Neural progenitor cell (in vitro differentiated cells): ENCODE data around the gene ITGAL. TPM values are rescaled to one million over a fixed set of nuclear protein-coding genes. Genes with fewer than 3 reads are reported as not detected.

Experiments
- DNase-seq: peaks from one replicate; pipeline ENCODE4 v3.0.0-alpha.2; 2016; ENCODE audit warnings: low spot score
- H2AFZ ChIP-seq: fragments of 200-600 bp; sonication (generic); replicated peaks from 2 replicates; pipeline ENCODE4 v1.6.1; 2016; ENCODE audit warnings: antibody characterized with exemption
- H3F3A ChIP-seq: fragments of 200-600 bp; sonication (generic); 2 replicates; pipeline ENCODE4 v1.6.1; 2016; ENCODE audit warnings: antibody characterized with exemption, low read depth
- H3K27ac ChIP-seq: fragments of 200-600 bp; sonication (generic); 2 replicates; pipeline ENCODE4 v1.5.1; 2016; ENCODE audit warnings: mild to moderate bottlenecking
- H3K27me3 ChIP-seq: fragments of 200-600 bp; sonication (generic); 2 replicates; pipeline ENCODE4 v1.6.1; 2016; ENCODE audit warnings: mild to moderate bottlenecking, moderate library complexity
- H3K36me3 ChIP-seq: fragments of 200-600 bp; sonication (generic); 2 replicates; pipeline ENCODE4 v1.5.1; 2016
- H3K4me1 ChIP-seq: fragments of 200-600 bp; sonication (generic); 2 replicates; pipeline ENCODE4 v1.6.1; 2016; ENCODE audit warnings: mixed run types
- H3K4me2 ChIP-seq: fragments of 200-600 bp; sonication (generic); 2 replicates; pipeline ENCODE4 v1.6.1; 2016
- H3K4me3 ChIP-seq: fragments of 200-600 bp; sonication (generic); 2 replicates; pipeline ENCODE4 v1.5.1; 2016
- H3K79me2 ChIP-seq: fragments of 200-600 bp; sonication (generic); 2 replicates; pipeline ENCODE4 v1.6.1; 2016; ENCODE audit warnings: low read depth
- H3K9ac ChIP-seq: fragments of 200-600 bp; sonication (generic); 2 replicates; pipeline ENCODE4 v1.6.1; 2016
- H3K9me3 ChIP-seq: fragments of 200-600 bp; sonication (generic); 2 replicates; pipeline ENCODE4 v1.5.1; 2016; ENCODE audit warnings: low read depth
- H4K20me1 ChIP-seq: fragments of 200-600 bp; sonication (generic); 2 replicates; pipeline ENCODE4 v1.6.1; 2016; ENCODE audit warnings: low read depth
- H3K27ac Mint-ChIP-seq: 3 replicates; pipeline ENCODE4 v1.8.0; 2021; ENCODE audit warnings: mixed read lengths
- H3K27me3 Mint-ChIP-seq: 2 replicates; pipeline ENCODE4 v1.8.0; 2022; ENCODE audit warnings: low read depth, mild to moderate bottlenecking, inconsistent platforms, moderate library complexity, mixed read lengths; ENCODE audit not compliant: insufficient read depth
- H3K36me3 Mint-ChIP-seq: 3 replicates; pipeline ENCODE4 v1.8.0; 2021; ENCODE audit warnings: mixed read lengths
- H3K4me1 Mint-ChIP-seq: 3 replicates; pipeline ENCODE4 v1.8.0; 2021; ENCODE audit warnings: mixed read lengths
- H3K4me3 Mint-ChIP-seq: 3 replicates; pipeline ENCODE4 v1.8.0; 2021; ENCODE audit warnings: mild to moderate bottlenecking, moderate library complexity, mixed read lengths
- H3K9me3 Mint-ChIP-seq: 3 replicates; pipeline ENCODE4 v1.8.0; 2020; ENCODE audit warnings: mixed read lengths
- CTCF ChIP-seq: fragments of 200-600 bp; sonication (generic); IDR thresholded peaks from 2 replicates; pipeline ENCODE4 v1.5.1; 2017; ENCODE audit warnings: antibody characterized with exemption, mild to moderate bottlenecking
- EZH2 ChIP-seq: fragments of 200-600 bp; sonication (generic); IDR thresholded peaks from 2 replicates; pipeline ENCODE4 v1.6.1; 2017; ENCODE audit warnings: antibody characterized with exemption, mild to moderate bottlenecking, moderate library complexity
- EZH2phosphoT487 ChIP-seq: fragments of 200-600 bp; sonication (generic); IDR thresholded peaks from 2 replicates; pipeline ENCODE4 v1.6.1; 2017; ENCODE audit warnings: antibody characterized with exemption
- total RNA-seq: library from RNA; depleted of rRNA; stranded (reverse); fragments of >200 nt; gene quantifications from 2 replicates; pipeline ENCODE4 v1.2.3, GENCODE V29; 2015; ENCODE audit warnings: low replicate concordance

ITGAL gene
- total RNA-seq, 1 donor from 2014 or later = not detected

- Histone ChIP-seq H3K27me3 (no peaks in the 10 kb centered on the region), H2AFZ (peak overlapping the region; percentile 22), H3F3A (peaks cover 27% of the 10 kb centered on the region), H3K9ac (no peak overlapping the region), H3K4me2 (peak overlapping the region; percentile 86), H3K79me2 (peaks cover 8% of the 10 kb centered on the region), H4K20me1 (peaks cover 8% of the 10 kb centered on the region), H3K27ac (peak overlapping the region; percentile 69), H3K4me3 (peak overlapping the region; percentile 80), H3K4me1 (peaks cover 6% of the 10 kb centered on the region), H3K9me3 (no peaks in the 10 kb centered on the region), H3K36me3 (no peaks in the 10 kb centered on the region)
- Mint-ChIP-seq H3K36me3 (peaks cover 2% of the 10 kb centered on the region), H3K4me1 (peaks cover 17% of the 10 kb centered on the region), H3K27ac (peak overlapping the region; percentile 80), H3K9me3 (no peaks in the 10 kb centered on the region), H3K27me3 (peaks cover 16% of the 10 kb centered on the region), H3K4me3 (peak overlapping the region; percentile 84)
- TF ChIP-seq EZH2phosphoT487 = no peak
- peak; percentile 42 for TF ChIP-seq CTCF
- DNase-seq = peak; percentile 99
These were observed 54.5 kb downstream of the ITGAL start for GRCh38 chr16:30526823-30527634.

GRCh38 chr16:30527635-30528178, 55.2 kb downstream of the ITGAL start:
- Histone ChIP-seq H3K4me3 (peak overlapping the region; percentile 80), H3K27ac (peak overlapping the region; percentile 68), H3K27me3 (no peaks in the 10 kb centered on the region), H3K36me3 (no peaks in the 10 kb centered on the region), H3K79me2 (peaks cover 10% of the 10 kb centered on the region), H4K20me1 (peaks cover 8% of the 10 kb centered on the region), H3K9ac (no peak overlapping the region), H3K9me3 (no peaks in the 10 kb centered on the region), H3F3A (peaks cover 27% of the 10 kb centered on the region), H2AFZ (peak overlapping the region; percentile 22), H3K4me2 (peak overlapping the region; percentile 86), H3K4me1 (peaks cover 6% of the 10 kb centered on the region)
- Mint-ChIP-seq H3K36me3 (peaks cover 2% of the 10 kb centered on the region), H3K27me3 (peaks cover 16% of the 10 kb centered on the region), H3K27ac (peak overlapping the region; percentile 80), H3K4me3 (peak overlapping the region; percentile 84), H3K4me1 (peaks cover 17% of the 10 kb centered on the region), H3K9me3 (no peaks in the 10 kb centered on the region)
- TF ChIP-seq EZH2 (no peak), EZH2phosphoT487 (no peak), CTCF (no peak)
- DNase-seq = no peak

GRCh38 chr16:30528799-30529457, 56.4 kb downstream of the ITGAL start:
- no peak overlapping the region for H3K9ac ChIP-seq
- H3K36me3 ChIP-seq = no peaks in the 10 kb centered on the region
- Mint-ChIP-seq H3K9me3 (no peaks in the 10 kb centered on the region), H3K4me3 (peak overlapping the region; percentile 84), H3K27me3 (peaks cover 16% of the 10 kb centered on the region), H3K36me3 (peaks cover 2% of the 10 kb centered on the region), H3K27ac (no peak overlapping the region), H3K4me1 (peaks cover 23% of the 10 kb centered on the region)
- peaks cover 27% of the 10 kb centered on the region for H3F3A ChIP-seq
- H3K9me3 ChIP-seq = no peaks in the 10 kb centered on the region
- no peak overlapping the region for H3K4me2 ChIP-seq
- TF ChIP-seq EZH2 (no peak), CTCF (no peak), EZH2phosphoT487 (no peak)
- DNase-seq = no peak
- no peak overlapping the region for H3K27ac ChIP-seq
- H3K27me3 ChIP-seq = no peaks in the 10 kb centered on the region
- peaks cover 8% of the 10 kb centered on the region for H4K20me1 ChIP-seq
- H2AFZ ChIP-seq = no peak overlapping the region
- no peak overlapping the region for H3K4me3 ChIP-seq
- H3K4me1 ChIP-seq = peaks cover 9% of the 10 kb centered on the region
- peaks cover 21% of the 10 kb centered on the region for H3K79me2 ChIP-seq
